H1 (cell line): Measurements from ENCODE around the gene STK11. TPM values are rescaled to one million over a fixed set of nuclear protein-coding genes. Genes with fewer than 3 reads are reported as not detected.

Experiments
- CTCF ChIA-PET: fragments of 300-600 bp; sonication (Branson Sonifier 250); formaldehyde crosslinking; loops from one replicate; lab custom pipeline; 2021; ENCODE audit not compliant: partially characterized antibody; lab: Charles Lee
- POLR2A ChIA-PET: fragments of 300-600 bp; sonication (Branson Sonifier 250); formaldehyde crosslinking; loops from one replicate; lab custom pipeline; 2021; ENCODE audit warnings: inconsistent platforms; ENCODE audit not compliant: partially characterized antibody; lab: Charles Lee
- DNase-seq, 2 experiments: peaks; one replicate each; pipeline versions ENCODE4 v3.0.0 to v3.0.0-alpha.2; 2010 to 2022; ENCODE audit warnings: low spot score in 2 of 2, low read depth in 1 of 2, mixed read lengths in 1 of 2
- FAIRE-seq: peaks from 2 replicates; lab custom pipeline; 2011; peaks lifted over from hg19 to GRCh38; lab: Jason Lieb, UNC
- H2AFZ ChIP-seq: 2 replicates; pipeline ENCODE4 v1.8.1; 2012; ENCODE audit warnings: low read length, inconsistent platforms
- H2AK5ac ChIP-seq: 2 replicates; pipeline ENCODE4 v1.6.1; 2013; ENCODE audit warnings: low read depth, low read length
- H2BK120ac ChIP-seq: replicated peaks from 2 replicates; pipeline ENCODE3; 2013; ENCODE audit warnings: low read depth, low read length, inconsistent platforms
- H2BK12ac ChIP-seq: 2 replicates; pipeline ENCODE4 v1.6.1; 2013; ENCODE audit warnings: low read depth, low read length
- H2BK15ac ChIP-seq: 2 replicates; pipeline ENCODE4 v1.6.1; 2013; ENCODE audit warnings: low read length
- H2BK20ac ChIP-seq: 2 replicates; pipeline ENCODE4 v1.6.1; 2013; ENCODE audit warnings: low read length
- H2BK5ac ChIP-seq: 2 replicates; pipeline ENCODE4 v1.6.1; 2013; ENCODE audit warnings: low read depth, low read length
- H3K14ac ChIP-seq: 2 replicates; pipeline ENCODE4 v1.6.1; 2013; ENCODE audit warnings: inconsistent platforms; ENCODE audit not compliant: insufficient read length
- H3K18ac ChIP-seq: 2 replicates; pipeline ENCODE4 v1.6.1; 2013; ENCODE audit warnings: low read length; ENCODE audit errors: extremely low read depth
- H3K23ac ChIP-seq: 2 replicates; pipeline ENCODE4 v1.6.1; 2013; ENCODE audit warnings: inconsistent platforms; ENCODE audit not compliant: insufficient read length
- H3K23me2 ChIP-seq: 2 replicates; pipeline ENCODE4 v1.6.1; 2013; ENCODE audit warnings: low read depth, low read length
- H3K27ac ChIP-seq: 2 replicates; pipeline ENCODE4 v1.6.1; 2011; ENCODE audit warnings: low read depth, low read length, inconsistent platforms
- H3K27me3 ChIP-seq, 4 experiments: replicated peaks in 1 of 4; 1 replicate in 1 of 4; 2 replicates in 3 of 4; pipeline versions ENCODE4 v1.6.1 to v1.8.1; 2011 to 2013; ENCODE audit warnings: low read length in 3 of 4, mild to moderate bottlenecking in 3 of 4, inconsistent platforms in 2 of 4, mixed read lengths in 2 of 4, moderate library complexity in 1 of 4; ENCODE audit not compliant: control insufficient read depth in 3 of 4, insufficient read depth in 3 of 4; ENCODE audit errors: extremely low read depth in 1 of 4
- H3K36me3 ChIP-seq, 4 experiments: 2 replicates each; pipeline versions ENCODE4 v1.6.1 to v1.8.1; 2011 to 2013; ENCODE audit warnings: mild to moderate bottlenecking in 4 of 4, low read length in 3 of 4, moderate library complexity in 2 of 4, control low read depth in 1 of 4, inconsistent platforms in 1 of 4; ENCODE audit not compliant: insufficient read depth in 4 of 4, control insufficient read depth in 2 of 4
- H3K4ac ChIP-seq: replicated peaks from 2 replicates; pipeline ENCODE3; 2013; ENCODE audit warnings: low read length, low read depth, mixed read lengths, inconsistent platforms; ENCODE audit not compliant: insufficient read length
- H3K4me1 ChIP-seq, 4 experiments: replicated peaks in 1 of 4; 1 replicate in 1 of 4; 2 replicates in 3 of 4; pipeline versions ENCODE4 v1.6.1 to v1.8.1; 2011 to 2013; ENCODE audit warnings: low read length in 3 of 4, inconsistent platforms in 2 of 4, mixed read lengths in 1 of 4; ENCODE audit not compliant: insufficient read depth in 4 of 4, control insufficient read depth in 3 of 4
- H3K4me2 ChIP-seq, 2 experiments: 2 replicates each; pipeline versions ENCODE4 v1.6.1 to v1.8.1; 2011 to 2013; ENCODE audit warnings: low read depth in 2 of 2, low read length in 2 of 2, control low read depth in 1 of 2, inconsistent platforms in 1 of 2, mild to moderate bottlenecking in 1 of 2; ENCODE audit not compliant: insufficient read depth in 1 of 2
- H3K4me3 ChIP-seq, 4 experiments: fragments of 200-600, 300-600 bp in 1 of 4; sonication (generic), shearing (Covaris generic), sonication (Bioruptor Twin) in 1 of 4; 2 replicates each; pipeline versions ENCODE4 v1.5.1 to v1.8.1; 2011 to 2016; ENCODE audit warnings: low read length in 4 of 4, low read depth in 3 of 4, control low read depth in 2 of 4, inconsistent platforms in 2 of 4, mild to moderate bottlenecking in 2 of 4, mixed read lengths in 1 of 4, moderate library complexity in 1 of 4; ENCODE audit not compliant: insufficient read depth in 2 of 4; ENCODE audit errors: extremely low read depth in 1 of 4
- H3K56ac ChIP-seq: replicated peaks from 2 replicates; pipeline ENCODE3; 2013; ENCODE audit warnings: low read depth, mild to moderate bottlenecking, mixed read lengths, low read length, inconsistent platforms; ENCODE audit not compliant: insufficient read length
- H3K79me1 ChIP-seq: 2 replicates; pipeline ENCODE4 v1.6.1; 2013; ENCODE audit warnings: low read depth, low read length, control low read depth
- H3K79me2 ChIP-seq, 2 experiments: 2 replicates each; pipeline versions ENCODE4 v1.6.1 to v1.8.1; 2012 to 2013; ENCODE audit warnings: low read length in 2 of 2, mild to moderate bottlenecking in 2 of 2, inconsistent platforms in 1 of 2; ENCODE audit not compliant: insufficient read depth in 2 of 2, control insufficient read depth in 1 of 2
- H3K9ac ChIP-seq, 4 experiments: replicated peaks in 1 of 4; 1 replicate in 1 of 4; 2 replicates in 3 of 4; pipeline versions ENCODE4 v1.6.1 to v1.8.1; 2011 to 2013; ENCODE audit warnings: low read depth in 3 of 4, low read length in 3 of 4, control low read depth in 2 of 4, mild to moderate bottlenecking in 2 of 4, moderate library complexity in 2 of 4, inconsistent platforms in 1 of 4; ENCODE audit errors: extremely low read depth in 1 of 4
- H3K9me3 ChIP-seq, 2 experiments: 2 replicates each; pipeline versions ENCODE4 v1.6.1 to v1.8.1; 2012 to 2013; ENCODE audit warnings: mild to moderate bottlenecking in 2 of 2, moderate library complexity in 2 of 2, control low read depth in 1 of 2, inconsistent platforms in 1 of 2, low read depth in 1 of 2, low read length in 1 of 2, mixed read lengths in 1 of 2; ENCODE audit not compliant: insufficient read depth in 2 of 2
- H4K20me1 ChIP-seq, 2 experiments: replicated peaks in 1 of 2; 2 replicates each; pipeline versions ENCODE3 to v1.8.1; 2011 to 2013; ENCODE audit warnings: inconsistent platforms in 2 of 2, low read length in 2 of 2, mild to moderate bottlenecking in 1 of 2; ENCODE audit not compliant: insufficient read depth in 2 of 2, control insufficient read depth in 1 of 2
- H4K5ac ChIP-seq: 2 replicates; pipeline ENCODE4 v1.6.1; 2013; ENCODE audit warnings: low read length, low read depth, mixed read lengths, inconsistent platforms; ENCODE audit not compliant: insufficient read length
- H4K8ac ChIP-seq: 2 replicates; pipeline ENCODE4 v1.8.0; 2013; ENCODE audit warnings: mild to moderate bottlenecking, moderate library complexity, low read length, inconsistent platforms; ENCODE audit not compliant: insufficient read depth; ENCODE audit errors: extremely low read depth
- H4K91ac ChIP-seq: replicated peaks from 2 replicates; pipeline ENCODE3; 2013; ENCODE audit warnings: low read length, mixed read lengths, inconsistent platforms; ENCODE audit not compliant: insufficient read length
- CBX5 ChIP-seq: fragments of 300-800, 300-1000 bp; sonication (generic); IDR thresholded peaks from 2 replicates; pipeline ENCODE4 v1.7.1; 2016; ENCODE audit warnings: antibody characterized with exemption, low read length, low read depth
- CHD2 ChIP-seq: IDR thresholded peaks from 2 replicates; pipeline ENCODE4 v1.6.1; 2012; ENCODE audit warnings: low read length, improper control_type of control experiment
- EP300 ChIP-seq, 2 experiments: IDR thresholded peaks; 1 replicate in 1 of 2; 2 replicates in 1 of 2; pipeline ENCODE4 v1.6.1; 2011 to 2012; ENCODE audit warnings: low read depth in 2 of 2, low read length in 2 of 2, mild to moderate bottlenecking in 2 of 2, borderline replicate concordance in 1 of 2, inconsistent platforms in 1 of 2, moderate library complexity in 1 of 2
- GABPA ChIP-seq: IDR thresholded peaks from 2 replicates; pipeline ENCODE4 v1.6.1; 2011; ENCODE audit warnings: mild to moderate bottlenecking, low read length, moderate library complexity, borderline replicate concordance; ENCODE audit not compliant: insufficient read depth
- KDM4A ChIP-seq: IDR thresholded peaks from one replicate; pipeline ENCODE4 v1.7.1; 2012; ENCODE audit warnings: low read depth, mild to moderate bottlenecking, moderate library complexity, low read length, inconsistent platforms; ENCODE audit not compliant: severe bottlenecking
- RAD21 ChIP-seq, 2 experiments: IDR thresholded peaks in 1 of 2; conservative IDR thresholded peaks in 1 of 2; 2 replicates each; pipeline ENCODE4 v1.6.1; 2011; ENCODE audit warnings: low read depth in 2 of 2, low read length in 2 of 2, improper control_type of control experiment in 1 of 2, inconsistent platforms in 1 of 2, mild to moderate bottlenecking in 1 of 2, moderate library complexity in 1 of 2
- RFX5 ChIP-seq: IDR thresholded peaks from 2 replicates; pipeline ENCODE4 v1.6.1; 2011; ENCODE audit warnings: low read depth, low read length, improper control_type of control experiment, borderline replicate concordance
- RNF2 ChIP-seq: fragments of 200-900, 300-1000 bp; sonication (generic); IDR thresholded peaks from 2 replicates; pipeline ENCODE4 v1.7.1; 2016; ENCODE audit warnings: borderline replicate concordance, low read depth, mild to moderate bottlenecking, antibody characterized with exemption, low read length; ENCODE audit not compliant: poor library complexity, severe bottlenecking; ENCODE audit errors: missing control alignments
- SIX5 ChIP-seq: IDR thresholded peaks from 2 replicates; pipeline ENCODE4 v1.6.1; 2011; ENCODE audit warnings: mild to moderate bottlenecking, low read depth, low read length
- SRF ChIP-seq: IDR thresholded peaks from 2 replicates; pipeline ENCODE4 v1.6.1; 2011; ENCODE audit warnings: mild to moderate bottlenecking, low read depth, low read length, moderate library complexity
- TAF1 ChIP-seq: IDR thresholded peaks from 2 replicates; pipeline ENCODE4 v1.6.1; 2011; ENCODE audit warnings: mild to moderate bottlenecking, low read depth, low read length
- ZNF274 ChIP-seq: IDR thresholded peaks from 2 replicates; pipeline ENCODE4 v1.7.0; 2012; ENCODE audit warnings: low read length, borderline replicate concordance; ENCODE audit errors: extremely low read depth
- whole genome bisulfite sequencing, 2 experiments: shearing (Covaris generic) in 1 of 2; methylation state at CpG; one replicate each; pipeline versions ENCODE4 v1.1.6 to v1.1.7; 2013 to 2015; ENCODE audit warnings: low lambda C conversion rate in 2 of 2, mixed read lengths in 2 of 2, inconsistent platforms in 1 of 2, low coverage in 1 of 2, missing lambda C conversion rate in 1 of 2; ENCODE audit not compliant: insufficient replicate concordance in 2 of 2, insufficient coverage in 1 of 2, insufficient read length in 1 of 2; ENCODE audit errors: extremely low coverage in 1 of 2, missing lambda C conversion rate in 1 of 2; 5-methylcytosine and 5-hydroxymethylcytosine counted together
- polyA plus RNA-seq, 7 experiments: library from polyadenylated mRNA; depleted of rRNA in 3 of 7; stranded (reverse) in 5 of 7; unstranded in 2 of 7; fragments of >200 nt in 5 of 7; fragments of 200-250 nt in 2 of 7; gene quantifications; 1 replicate in 5 of 7; 2 replicates in 1 of 7; 4 replicates in 1 of 7; pipeline versions ENCODE4 v1.2.1 to v1.2.3, GENCODE V29; 2011 to 2013; ENCODE audit warnings: missing spikeins in 2 of 7, mixed read lengths in 2 of 7
- total RNA-seq: library from RNA; stranded (reverse); fragmentation: NEBNext Ultra II Directional; extraction: Animal tissue kit (Norgen Biotek cat#: 25700); gene quantifications from 2 replicates; pipeline ENCODE4 v1.2.1, GENCODE V29; 2021

The STK11 gene
- total and polyA plus RNA-seq, 2 of the 8 experiments (the other 6 are each of a cell fraction or from before 2014, with no cell fraction given), result 45.3 to 70.7 TPM

DNA sequence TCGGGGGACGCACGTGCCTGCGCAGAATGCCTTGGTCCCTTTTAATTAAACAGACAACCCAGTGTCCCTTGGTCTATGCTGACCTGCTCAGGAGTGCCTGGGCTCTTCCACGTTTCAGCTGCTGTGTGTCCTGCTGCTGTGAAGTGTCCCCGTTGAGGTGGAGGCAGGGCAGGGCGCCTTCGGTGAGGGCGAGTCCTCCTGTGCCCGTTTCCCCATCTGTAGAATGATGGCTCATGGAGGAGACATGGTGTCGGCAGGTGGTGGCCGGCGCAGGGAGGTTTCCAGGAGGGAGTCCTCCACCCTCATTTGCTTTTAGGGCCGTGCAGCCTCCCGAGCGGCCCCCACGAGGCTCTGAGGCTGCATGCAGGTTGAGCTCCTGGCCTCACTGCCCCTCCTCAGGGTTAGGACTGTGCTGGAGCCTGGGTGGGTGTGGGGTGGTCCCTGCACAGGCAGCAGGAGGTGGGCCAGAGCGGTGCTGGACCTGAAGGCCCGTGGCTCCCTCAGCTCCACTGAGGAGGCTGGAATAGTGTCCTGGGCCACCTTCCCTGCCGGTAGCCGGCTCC lies 8.8 kb downstream of the STK11 start:
- peak overlapping the region; percentile 73; the same call in 1 of the 2 replicates for H2BK5ac ChIP-seq
- H4K5ac ChIP-seq, result no peak overlapping the region
- H3K4me2 ChIP-seq, result no peak overlapping the region
- no peak overlapping the region for H3K18ac ChIP-seq
- no peak overlapping the region for H2BK20ac ChIP-seq
- H2AFZ ChIP-seq, result no peak overlapping the region
- no peak overlapping the region for H2BK120ac ChIP-seq
- H3K4me3 ChIP-seq, result no peak overlapping the region
- FAIRE-seq (no peak), DNase-seq (no peak)
- no peak overlapping the region for H2BK15ac ChIP-seq
- H3K36me3 ChIP-seq, result peaks cover 0 to 8% (median 0%) of the 10 kb centered on the region in 4 experiments; a peak in 1 of 8 replicates
- peaks cover 35 to 41% of the 10 kb centered on the region in 2 experiments for H4K20me1 ChIP-seq
- H4K91ac ChIP-seq, result peak overlapping the region; percentile 66
- H3K79me2 ChIP-seq, result peaks cover 13 to 90% of the 10 kb centered on the region in 2 experiments; a peak in 3 of 4 replicates
- no peak overlapping the region for H3K56ac ChIP-seq
- ChIA-PET CTCF (interaction anchor here (0.6 to 6.6 kb wide), 9 partner anchors 8 to 242 kb away, joined by 3 to 56 read pairs (median 3); no protein-coding TSS in a partner anchor), POLR2A (interaction anchor here (0.6 to 3.3 kb wide), 10 partner anchors 7 to 252 kb away, joined by 3 to 16 read pairs (median 3); partner anchors contain the start of genes CIRBP and CNN2)
- H3K9me3 ChIP-seq, result no peaks in the 10 kb centered on the region
- no peaks in the 10 kb centered on the region for H3K23me2 ChIP-seq
- H3K23ac ChIP-seq, result no peak overlapping the region
- H3K4me1 ChIP-seq, result peaks cover 0 to 13% (median 7%) of the 10 kb centered on the region in 4 experiments; a peak in 4 of 7 replicates
- H3K27ac ChIP-seq, result peak overlapping the region; percentile 14; the same call in 1 of the 2 replicates
- H4K8ac ChIP-seq, result no peak overlapping the region
- H3K79me1 ChIP-seq, result peaks cover 27% of the 10 kb centered on the region
- H3K14ac ChIP-seq, result no peak overlapping the region
- no peak overlapping the region for H3K4ac ChIP-seq
- H2BK12ac ChIP-seq, result no peak overlapping the region
- H3K9ac ChIP-seq, result 0 out of 7 replicates have a peak overlapping the region, but pooled peaks of 1 of the 4 experiments have one; percentile 14
- no peak overlapping the region for H2AK5ac ChIP-seq
- WGBS, 2 experiments, result 91% methylated on average over 21 of the region's 21 CpGs; no CpG with 5 or more reads in 1 of the 2 experiments
- no peaks in the 10 kb centered on the region for H3K27me3 ChIP-seq
- TF ChIP-seq SIX5, result no peak
- TF ChIP-seq RFX5, result no peak
- TF ChIP-seq EP300 (IDR thresholded peaks at IDR 0.05; ENCODE audit: borderline replicate concordance in 1 of 2, low read depth in 2 of 2, low read length in 2 of 2), result no peak
- TF ChIP-seq RAD21 (IDR thresholded peaks at IDR 0.05 in 1 of 2, conservative IDR thresholded peaks at IDR 0.05 in 1 of 2; ENCODE audit: low read depth in 2 of 2, low read length in 2 of 2), result no peak
- TF ChIP-seq CHD2, result no peak
- no peak for TF ChIP-seq GABPA
- no peak for TF ChIP-seq SRF
- no peak for TF ChIP-seq CBX5
- TF ChIP-seq TAF1, result no peak
- TF ChIP-seq RNF2, result no peak
- TF ChIP-seq ZNF274, result no peak
- no peak for TF ChIP-seq KDM4A
